Activated CD4-positive, alpha-beta T cell treated with anti-CD3 and anti-CD28 coated beads, Interleukin-2, amount 50 U/mL, for 4 hours (primary cell): ENCODE results near the gene TNS3.
"Not testable (repeated sequence)": the region's sequence is repeated elsewhere in the genome, so short reads cannot be mapped to it uniquely, and the experiment has no call there.

Source experiments
- DNase-seq, 2 experiments: peaks; one replicate each; pipeline ENCODE4 v3.0.0-alpha.2; 2020

Gene TNS3

GRCh38 chr7:47266131-47266706 lies 315.7 kb downstream of the TNS3 start:
- no peak for DNase-seq

- DNase-seq: no peak
Measured at GRCh38 chr7:47265621-47266020, 316.3 kb downstream of the TNS3 start.

GRCh38 chr7:47264021-47264651 lies 317.8 kb downstream of the TNS3 start:
- no peak for DNase-seq

- DNase-seq: no peak
Measured at GRCh38 chr7:47262881-47263280, 319.0 kb downstream of the TNS3 start.

GRCh38 chr7:47262160-47262559 lies 319.8 kb downstream of the TNS3 start:
- not testable (repeated sequence) for DNase-seq

- no peak for DNase-seq
Measured at GRCh38 chr7:47260270-47260669, 321.6 kb downstream of the TNS3 start.

- no peak for DNase-seq
Measured at GRCh38 chr7:47259682-47260081, 322.2 kb downstream of the TNS3 start.

- DNase-seq: no peak
Measured at GRCh38 chr7:47258798-47259197, 323.1 kb downstream of the TNS3 start.

GRCh38 chr7:47256016-47256415 lies 325.9 kb downstream of the TNS3 start:
- no peak for DNase-seq

GRCh38 chr7:47255441-47255840 lies 326.5 kb downstream of the TNS3 start:
- no peak for DNase-seq

GRCh38 chr7:47255007-47255406 lies 326.9 kb downstream of the TNS3 start:
- no peak for DNase-seq

- no peak for DNase-seq
Measured at GRCh38 chr7:47254081-47254977, 327.6 kb downstream of the TNS3 start.

- no peak for DNase-seq
Measured at GRCh38 chr7:47253650-47254080, 328.2 kb downstream of the TNS3 start.

- no peak for DNase-seq
Measured at GRCh38 chr7:47252675-47253074, 329.2 kb downstream of the TNS3 start.

GRCh38 chr7:47249361-47249760 lies 332.6 kb downstream of the TNS3 start:
- no peak for DNase-seq

- DNase-seq: no peak
Measured at GRCh38 chr7:47248797-47249196, 333.1 kb downstream of the TNS3 start.

GRCh38 chr7:47247132-47247531 lies 334.8 kb downstream of the TNS3 start:
- no peak for DNase-seq

- DNase-seq: no peak
Measured at GRCh38 chr7:47244692-47245091, 337.2 kb downstream of the TNS3 start.

- no peak for DNase-seq
Measured at GRCh38 chr7:47241112-47242065, 340.5 kb downstream of the TNS3 start.

GRCh38 chr7:47239931-47240421 lies 341.9 kb downstream of the TNS3 start:
- DNase-seq: no peak

GRCh38 chr7:47239034-47239433 lies 342.9 kb downstream of the TNS3 start:
- DNase-seq: no peak

GRCh38 chr7:47236480-47237129 lies 345.3 kb downstream of the TNS3 start:
- no peak for DNase-seq
